Measurements from ENCODE around the gene MRPL28. TPM values are rescaled to one million over a fixed set of nuclear protein-coding genes. Genes with fewer than 3 reads are reported as not detected.

MRPL28 gene
- total RNA-seq, 1 experiment from 2014 or later = 91.2 TPM

GRCh38 chr16:325375-326145, 44.8 kb downstream of the MRPL28 start:
- H3K27me3 ChIP-seq (replicated peaks; ENCODE audit: control insufficient read depth, insufficient read depth, low read length) = no peaks in the 10 kb centered on the region
- POLR2A ChIA-PET = interaction anchor here (0.6 kb wide), 1 partner anchor 249 kb away, joined by 3 read pairs; no protein-coding TSS in a partner anchor
- Mint-ChIP-seq H3K36me3 (ENCODE audit: insufficient read depth, unreplicated experiment) (peaks cover 9% of the 10 kb centered on the region), H3K4me3 (ENCODE audit: unreplicated experiment) (no peak overlapping the region), H3K9me3 (ENCODE audit: unreplicated experiment) (no peaks in the 10 kb centered on the region), H3K27me3 (ENCODE audit: insufficient read depth, unreplicated experiment) (no peaks in the 10 kb centered on the region), H3K27ac (ENCODE audit: unreplicated experiment) (no peak overlapping the region), H3K4me1 (ENCODE audit: low read depth, unreplicated experiment) (peaks cover 5% of the 10 kb centered on the region)
- no peaks in the 10 kb centered on the region for H3K36me3 ChIP-seq (ENCODE audit: control insufficient read depth, insufficient read depth, low read length)
- no peaks in the 10 kb centered on the region for H3K9me3 ChIP-seq
- H3K4me3 ChIP-seq (ENCODE audit: low read depth, low read length) = no peak overlapping the region
- no peak for DNase-seq
- no TSS peak for BruUV-seq (replicated peaks)
- TF ChIP-seq CTCF (IDR thresholded peaks at IDR 0.05; ENCODE audit: insufficient read depth in 1 of 2, low read depth in 1 of 2, low read length in 1 of 2, severe bottlenecking in 1 of 2, unreplicated experiment in 1 of 2) = no peak
- intact Hi-C loops (cut with micrococcal nuclease; ENCODE audit: unreplicated experiment) = no loop called here
- H3K4me1 ChIP-seq = peaks cover 5% of the 10 kb centered on the region; the same call in 1 of the 2 replicates
- CTCF ChIA-PET = no interaction called here

- Histone ChIP-seq H3K4me3 (ENCODE audit: low read depth, low read length) (no peak overlapping the region), H3K9me3 (no peaks in the 10 kb centered on the region), H3K4me1 (no peaks in the 10 kb centered on the region), H3K27me3 (replicated peaks; ENCODE audit: control insufficient read depth, insufficient read depth, low read length) (no peaks in the 10 kb centered on the region), H3K36me3 (ENCODE audit: control insufficient read depth, insufficient read depth, low read length) (no peaks in the 10 kb centered on the region)
- no peaks in the 10 kb centered on the region for H3K4me1 Mint-ChIP-seq (ENCODE audit: low read depth, unreplicated experiment)
- no peaks in the 10 kb centered on the region for H3K9me3 Mint-ChIP-seq (ENCODE audit: unreplicated experiment)
- TF ChIP-seq CTCF (IDR thresholded peaks at IDR 0.05; ENCODE audit: insufficient read depth in 1 of 2, low read depth in 1 of 2, low read length in 1 of 2, severe bottlenecking in 1 of 2, unreplicated experiment in 1 of 2) = no peak
- POLR2A ChIA-PET = interaction anchor here (0.6 kb wide), 1 partner anchor 248 kb away, joined by 3 read pairs; no protein-coding TSS in a partner anchor
- H3K27ac Mint-ChIP-seq (ENCODE audit: unreplicated experiment) = no peak overlapping the region
- DNase-seq = no peak
- H3K36me3 Mint-ChIP-seq (ENCODE audit: insufficient read depth, unreplicated experiment) = peaks cover 10% of the 10 kb centered on the region
- H3K27me3 Mint-ChIP-seq (ENCODE audit: insufficient read depth, unreplicated experiment) = no peaks in the 10 kb centered on the region
- intact Hi-C loops (cut with micrococcal nuclease; ENCODE audit: unreplicated experiment) = no loop called here
- CTCF ChIA-PET = interaction anchor here (0.6 kb wide), 1 partner anchor 13 kb away, joined by 3 read pairs; no protein-coding TSS in a partner anchor
- H3K4me3 Mint-ChIP-seq (ENCODE audit: unreplicated experiment) = no peak overlapping the region
- no TSS peak for BruUV-seq (replicated peaks)
These were observed 45.6 kb downstream of the MRPL28 start for GRCh38 chr16:324451-325334.

DNA sequence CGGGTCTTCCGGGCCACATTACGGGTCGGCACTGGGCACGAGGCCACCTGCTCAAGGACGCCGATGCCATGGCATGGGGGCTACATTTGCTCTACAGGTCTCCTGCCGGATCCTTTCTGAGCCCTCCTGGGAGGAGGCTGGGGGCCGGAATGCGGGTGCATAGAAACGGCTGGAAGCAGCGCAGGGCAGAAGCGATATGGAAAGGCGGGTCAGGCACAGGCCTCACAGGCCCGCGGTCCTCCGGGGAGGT, 46.2 kb downstream of the MRPL28 start:
- Mint-ChIP-seq H3K36me3 (ENCODE audit: insufficient read depth, unreplicated experiment) (peaks cover 11% of the 10 kb centered on the region), H3K27me3 (ENCODE audit: insufficient read depth, unreplicated experiment) (no peaks in the 10 kb centered on the region), H3K4me3 (ENCODE audit: unreplicated experiment) (no peak overlapping the region), H3K4me1 (ENCODE audit: low read depth, unreplicated experiment) (no peaks in the 10 kb centered on the region), H3K27ac (ENCODE audit: unreplicated experiment) (no peak overlapping the region), H3K9me3 (ENCODE audit: unreplicated experiment) (no peaks in the 10 kb centered on the region)
- Histone ChIP-seq H3K36me3 (ENCODE audit: control insufficient read depth, insufficient read depth, low read length) (no peaks in the 10 kb centered on the region), H3K4me3 (ENCODE audit: low read depth, low read length) (no peak overlapping the region), H3K4me1 (no peaks in the 10 kb centered on the region), H3K9me3 (no peaks in the 10 kb centered on the region), H3K27me3 (replicated peaks; ENCODE audit: control insufficient read depth, insufficient read depth, low read length) (no peaks in the 10 kb centered on the region)
- CTCF ChIA-PET = interaction anchor here (0.6 kb wide), 1 partner anchor 13 kb away, joined by 3 read pairs; no protein-coding TSS in a partner anchor
- DNase-seq = no peak
- POLR2A ChIA-PET = no interaction called here
- TF ChIP-seq CTCF (IDR thresholded peaks at IDR 0.05; ENCODE audit: insufficient read depth in 1 of 2, low read depth in 1 of 2, low read length in 1 of 2, severe bottlenecking in 1 of 2, unreplicated experiment in 1 of 2) = no peak
- intact Hi-C loops (cut with micrococcal nuclease; ENCODE audit: unreplicated experiment) = no loop called here
- BruUV-seq (replicated peaks) = no TSS peak
